Stimulated activated CD8-positive, alpha-beta memory T cell treated with anti-CD3 and anti-CD28 coated beads, Interleukin-7, amount 100 ng/mL, for 48 hours (primary cell): ENCODE data around the gene PUS7.
"Not testable (repeated sequence)": the region's sequence is repeated elsewhere in the genome, so short reads cannot be mapped to it uniquely, and the experiment has no call there.

Experiments
- DNase-seq, 2 donors: peaks; one replicate each; pipeline ENCODE4 v3.0.0-alpha.2; 2020; ENCODE audit warnings: low read depth in 1 of 2; ENCODE audit errors: extremely low read depth in 1 of 2

PUS7 gene

DNA sequence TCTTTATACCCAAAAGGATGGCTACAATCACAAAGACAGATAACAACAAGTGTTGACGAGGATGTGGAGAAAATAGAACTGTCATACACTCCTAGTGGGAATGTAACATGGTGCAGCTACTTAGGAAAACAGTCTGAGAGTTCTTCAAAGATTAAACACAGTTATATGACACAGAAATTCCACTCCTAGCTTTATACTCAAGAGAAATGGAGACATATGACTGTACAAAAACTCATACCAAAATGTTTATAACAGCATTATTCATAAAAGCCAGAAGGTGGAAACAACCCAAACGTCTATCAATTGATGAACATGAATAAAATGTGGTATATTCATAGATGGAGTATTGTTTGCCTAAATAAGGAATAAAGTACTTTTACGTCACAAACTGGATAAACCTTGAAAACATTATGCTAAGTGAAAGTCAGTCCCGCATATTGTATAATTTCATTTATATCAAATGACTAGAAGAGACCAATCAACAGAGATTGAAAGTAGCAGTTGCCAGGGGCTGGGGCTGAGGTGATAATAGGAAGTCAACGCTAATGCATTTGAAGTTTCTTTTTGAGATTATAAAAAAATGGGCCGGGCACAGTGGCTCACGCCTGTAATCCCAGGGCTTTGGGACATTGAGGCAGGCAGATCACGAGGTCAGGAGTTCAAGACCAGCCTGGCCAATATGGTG is 71.8 kb downstream of the PUS7 start:
- DNase-seq = no peak

DNA sequence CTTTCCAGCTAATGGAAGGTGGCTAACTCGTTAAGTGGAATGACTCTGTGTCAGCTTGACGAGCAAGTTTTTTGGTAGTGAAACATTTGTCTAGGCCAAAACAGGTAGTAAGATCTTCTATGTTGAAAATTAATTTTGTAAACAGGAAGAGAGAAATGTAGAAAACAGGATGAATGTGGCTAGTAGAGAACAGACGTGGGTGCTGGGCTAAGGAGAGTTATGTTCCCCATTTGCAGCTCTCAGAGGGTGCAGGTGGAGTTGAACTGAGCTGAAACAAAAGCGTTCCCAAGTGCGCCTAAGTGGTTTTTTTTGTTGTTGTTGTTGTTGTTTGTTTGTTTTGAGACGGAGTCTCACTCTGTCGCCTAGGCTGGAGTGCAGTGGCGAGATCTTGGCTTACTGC is 73.9 kb downstream of the PUS7 start:
- DNase-seq = no peak

DNA sequence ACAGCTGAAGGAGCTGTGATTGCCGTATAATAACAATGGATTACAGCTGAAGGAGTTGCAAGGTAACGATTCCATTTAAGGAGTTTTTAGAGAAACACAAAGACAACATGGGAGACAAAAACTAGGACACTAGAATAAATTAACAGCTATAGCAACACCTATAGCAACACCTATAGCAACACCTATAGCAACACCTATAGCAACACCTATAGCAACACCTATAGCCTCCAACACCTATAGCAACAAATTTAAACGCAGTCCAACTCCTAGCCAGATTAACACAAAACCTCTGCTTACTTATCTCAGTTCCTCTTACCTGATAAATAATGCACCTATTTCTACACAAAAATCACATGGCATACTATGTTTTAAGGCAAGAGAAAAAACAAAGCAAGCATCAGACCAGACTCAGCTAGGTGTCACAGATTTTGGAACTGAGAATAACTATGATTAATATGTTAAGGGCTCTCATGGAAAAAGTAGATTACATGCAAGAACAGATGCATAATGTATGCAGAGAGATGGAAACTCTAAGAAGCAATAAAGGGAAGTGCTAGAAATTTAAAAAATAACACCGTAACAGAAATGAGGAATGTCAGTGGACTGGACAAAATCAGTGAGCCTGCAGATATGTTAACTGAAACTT is 77.6 kb downstream of the PUS7 start:
- DNase-seq = no peak

DNA sequence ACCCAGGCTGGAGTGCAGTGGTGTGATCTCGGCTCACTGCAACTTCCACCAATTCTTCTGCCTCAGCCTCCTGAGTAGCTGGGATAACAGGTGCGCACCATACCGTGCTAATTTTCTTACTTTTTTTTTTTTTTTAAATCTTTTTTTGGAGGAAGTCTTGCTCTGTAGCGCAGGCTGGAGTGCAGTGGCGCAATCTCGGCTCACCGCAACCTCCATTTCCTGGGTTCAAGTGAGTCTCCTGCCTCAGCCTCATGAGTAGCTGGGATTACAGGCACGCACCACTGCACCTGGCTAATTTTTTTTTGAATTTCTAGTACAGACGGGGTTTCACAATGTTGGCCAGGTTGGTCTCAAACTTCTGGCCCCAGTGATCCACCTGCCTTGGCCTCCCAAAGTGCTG is 79.9 kb downstream of the PUS7 start:
- DNase-seq = not testable (repeated sequence)

DNA sequence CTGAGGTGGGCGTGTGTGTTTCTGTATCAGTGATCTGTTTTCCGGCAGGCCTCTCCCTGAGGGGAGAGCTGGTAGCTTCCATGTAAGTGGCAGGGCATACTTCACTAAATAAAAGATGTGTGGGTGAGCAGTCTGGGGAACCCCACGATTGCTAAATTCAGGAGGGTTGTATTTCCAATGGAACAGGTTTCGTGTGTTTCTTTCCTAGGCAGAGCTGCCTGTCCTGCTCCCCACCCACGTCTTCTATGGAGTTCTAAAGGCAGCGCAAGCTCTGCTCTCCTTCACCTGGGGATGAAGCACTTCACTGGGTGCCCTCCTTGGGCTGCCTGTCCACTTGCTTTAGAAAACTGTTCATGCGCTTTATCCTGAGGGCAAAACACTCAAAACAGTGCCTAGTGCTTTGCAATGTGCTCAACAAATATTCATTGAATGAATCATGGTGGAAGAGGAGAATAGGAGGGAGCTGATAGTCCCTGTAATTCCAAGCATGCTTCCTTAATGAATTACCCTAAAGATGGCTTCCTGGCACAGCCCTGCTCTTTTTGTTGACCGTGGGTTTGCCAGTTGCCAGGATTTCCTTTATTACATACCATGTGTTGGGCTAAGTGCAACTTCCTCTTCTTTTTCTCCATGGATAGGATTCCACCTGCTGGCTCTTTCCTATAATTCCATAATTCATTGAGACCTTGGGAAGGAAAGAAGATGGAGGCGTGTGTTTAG is 82.7 kb downstream of the PUS7 start:
- DNase-seq = peak in 1 of 2 donors; percentile 11

DNA sequence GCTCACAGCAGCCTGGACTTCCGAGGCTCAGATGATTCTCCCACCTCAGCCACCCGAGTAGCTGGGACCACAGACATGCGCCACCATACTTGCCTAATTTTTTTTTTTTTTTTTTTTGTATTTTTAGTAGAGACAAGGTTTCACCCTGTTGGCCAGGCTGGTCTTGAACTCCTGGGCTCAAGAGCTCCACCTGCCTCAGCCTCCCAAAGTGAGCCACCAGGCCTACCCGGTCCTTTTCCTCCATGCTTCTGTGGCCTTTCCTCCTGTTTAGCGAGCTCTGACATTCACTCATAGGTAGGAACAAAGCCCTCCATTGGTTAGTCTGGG is 83.3 kb downstream of the PUS7 start:
- DNase-seq = no peak

DNA sequence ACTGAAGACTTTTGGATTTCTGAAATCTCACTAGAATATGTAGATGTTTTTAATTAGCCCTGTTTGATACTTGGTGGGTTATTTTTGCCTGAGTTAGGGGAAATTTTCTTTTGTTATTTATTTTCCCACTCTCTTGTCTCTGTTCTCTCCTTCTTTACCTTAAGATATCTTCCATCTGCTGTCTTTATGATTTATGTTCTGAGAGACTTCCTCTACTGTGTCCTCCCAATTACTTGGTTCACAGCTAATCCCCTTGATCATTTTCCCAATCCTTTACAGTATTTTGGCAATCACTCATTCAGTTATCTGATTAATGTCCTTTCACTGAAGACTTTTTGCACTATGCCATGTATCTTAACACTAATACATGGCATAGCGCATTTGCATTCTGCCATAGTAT is 83.8 kb downstream of the PUS7 start:
- no peak for DNase-seq

DNA sequence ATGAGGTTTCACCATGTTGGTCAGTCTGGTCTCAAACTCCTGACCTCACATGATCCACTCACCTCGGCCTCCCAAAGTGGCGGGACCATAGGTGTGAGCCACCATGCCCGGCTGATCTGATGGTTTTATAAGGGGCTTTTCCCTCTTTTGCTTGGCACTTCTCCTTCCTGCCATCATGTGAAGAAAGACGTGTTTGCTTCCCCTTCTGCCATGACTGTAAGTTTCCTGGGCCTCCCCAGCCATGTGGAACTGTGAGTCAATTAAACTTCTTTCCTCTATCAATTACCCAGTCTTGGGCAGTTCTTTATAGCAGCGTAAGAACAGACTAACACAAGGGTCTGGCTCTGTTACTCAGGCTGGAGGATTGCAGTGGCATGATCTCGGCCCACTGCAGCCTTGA is 84.7 kb downstream of the PUS7 start:
- DNase-seq = not testable (repeated sequence)

DNA sequence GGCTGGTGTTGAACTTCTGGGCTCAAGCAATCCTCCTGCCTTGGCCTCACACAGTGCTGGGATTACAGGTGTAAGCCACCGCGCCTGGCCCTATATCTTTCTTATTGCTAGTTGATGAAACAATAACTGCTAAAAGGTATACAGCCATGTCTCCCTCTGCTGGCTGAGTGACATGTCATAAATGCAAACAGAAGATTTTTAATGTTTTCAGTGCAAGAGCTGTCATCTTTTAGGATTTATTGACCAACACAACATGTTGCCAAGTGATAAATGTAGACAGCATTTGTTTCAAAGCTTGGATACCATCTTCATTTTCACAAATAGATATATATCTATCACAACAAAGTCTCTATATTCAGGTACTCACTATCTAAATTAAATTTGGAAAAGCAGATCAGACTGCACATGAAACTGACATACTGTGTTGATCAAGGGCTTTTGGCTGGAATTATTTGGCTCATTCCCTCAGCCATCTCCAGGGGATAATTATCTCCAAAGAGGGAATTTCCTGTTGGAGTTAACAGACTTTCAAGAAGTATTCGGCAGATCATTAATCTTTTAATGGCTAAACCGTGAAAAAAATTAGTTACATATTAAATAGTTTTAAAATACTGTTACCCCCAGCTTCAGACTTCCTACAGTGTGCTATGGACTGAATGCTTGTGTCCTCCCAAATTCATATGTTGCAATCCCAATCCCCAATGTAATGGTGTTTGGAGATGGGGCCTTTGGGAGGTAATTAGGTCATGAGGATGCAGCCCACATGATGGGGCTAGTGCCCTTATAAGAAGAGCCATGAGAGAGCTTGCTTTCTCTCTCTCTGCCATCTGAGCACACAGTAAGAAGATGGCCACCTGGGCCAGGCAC is 92.1 kb downstream of the PUS7 start:
- DNase-seq = peak in 1 of 2 donors; percentile 20

DNA sequence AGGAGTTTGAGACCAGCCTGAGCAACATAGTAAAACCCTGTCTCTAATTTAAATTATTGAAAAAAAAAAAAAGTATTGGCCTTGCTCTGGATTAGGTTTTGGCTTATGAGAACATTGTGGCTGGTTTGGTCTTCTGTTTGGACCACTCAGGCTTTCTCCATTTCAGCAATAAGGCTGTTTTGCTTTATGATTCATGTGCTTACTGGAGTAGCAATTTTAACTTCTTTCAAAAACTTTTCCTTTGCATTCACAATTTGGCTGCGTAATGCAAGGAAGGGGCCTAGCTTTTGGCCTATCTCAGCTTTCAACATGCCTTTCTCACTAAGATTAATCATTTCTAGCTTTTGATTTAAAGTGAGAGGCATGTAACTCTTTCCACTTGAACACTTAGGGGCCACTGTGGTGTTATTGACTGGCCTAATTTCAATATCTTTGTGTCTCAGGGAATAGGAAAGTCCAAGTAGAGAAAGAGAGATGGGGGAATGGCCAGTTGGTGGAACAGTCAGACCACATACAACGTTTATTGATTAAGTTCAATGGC is 95.4 kb downstream of the PUS7 start:
- DNase-seq = peak in 1 of 2 donors; percentile 2

DNA sequence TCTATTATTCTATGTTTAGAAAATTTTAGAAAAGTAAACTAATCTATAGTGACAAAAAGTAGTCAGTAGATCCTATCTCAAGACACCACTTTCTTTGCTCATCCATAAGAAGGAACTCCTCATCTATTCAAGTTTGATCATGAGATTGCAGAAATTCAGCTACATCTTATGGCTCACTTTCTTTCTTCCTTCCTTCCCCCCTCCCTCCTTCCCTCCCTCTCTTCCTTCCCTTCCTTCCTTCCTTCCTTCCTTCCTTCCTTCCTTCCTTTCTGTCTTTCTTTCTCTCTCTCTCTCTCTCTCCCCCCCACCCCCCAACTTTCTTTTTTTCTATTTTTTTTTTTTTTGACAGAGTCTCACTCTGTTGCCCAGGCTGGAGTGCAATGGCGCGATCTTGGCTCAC is 98.1 kb downstream of the PUS7 start:
- no peak for DNase-seq

DNA sequence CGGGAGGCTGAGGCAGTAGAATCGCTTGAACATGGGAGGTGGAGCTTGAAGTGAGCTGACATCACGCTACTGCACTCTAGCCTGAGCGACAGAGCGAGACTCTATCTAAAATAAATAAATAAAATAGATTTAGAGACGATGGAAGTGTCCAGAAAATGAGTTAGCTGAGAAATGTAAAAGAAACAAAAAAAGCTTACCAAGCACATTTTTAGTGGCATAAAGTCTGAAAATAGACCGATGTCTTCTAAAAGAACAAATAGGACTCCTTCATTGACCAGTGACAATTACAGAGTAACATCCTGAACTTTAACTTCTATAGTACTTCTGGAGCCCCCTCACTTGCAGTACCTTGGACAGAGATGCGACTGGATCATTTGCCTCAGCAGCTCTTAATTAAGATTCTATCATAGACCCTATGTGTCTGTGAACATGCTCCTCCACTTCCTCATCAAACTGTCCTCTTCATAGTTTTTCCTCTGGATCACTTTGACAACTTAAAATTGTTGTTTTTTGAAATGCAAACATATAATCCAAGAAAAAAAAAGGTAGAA is 108.1 kb downstream of the PUS7 start:
- no peak for DNase-seq

DNA sequence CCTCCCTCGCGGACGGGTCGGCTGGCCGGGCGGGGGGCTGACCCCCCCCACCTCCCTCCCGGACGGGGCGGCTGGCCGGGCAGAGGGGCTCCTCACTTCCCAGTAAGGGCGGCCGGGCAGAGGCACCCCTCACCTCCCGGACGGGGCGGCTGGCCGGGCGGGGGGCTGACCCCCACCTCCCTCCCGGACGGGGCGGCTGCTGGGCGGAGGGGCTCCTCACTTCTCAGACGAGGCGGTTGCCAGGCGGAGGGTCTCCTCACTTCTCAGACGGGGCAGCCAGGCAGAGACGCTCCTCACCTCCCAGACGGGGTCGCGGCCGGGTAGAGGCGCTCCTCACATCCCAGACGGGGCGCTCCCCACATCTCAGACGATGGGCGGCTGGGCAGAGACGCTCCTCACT is 111.3 kb downstream of the PUS7 start:
- not testable (repeated sequence) for DNase-seq

DNA sequence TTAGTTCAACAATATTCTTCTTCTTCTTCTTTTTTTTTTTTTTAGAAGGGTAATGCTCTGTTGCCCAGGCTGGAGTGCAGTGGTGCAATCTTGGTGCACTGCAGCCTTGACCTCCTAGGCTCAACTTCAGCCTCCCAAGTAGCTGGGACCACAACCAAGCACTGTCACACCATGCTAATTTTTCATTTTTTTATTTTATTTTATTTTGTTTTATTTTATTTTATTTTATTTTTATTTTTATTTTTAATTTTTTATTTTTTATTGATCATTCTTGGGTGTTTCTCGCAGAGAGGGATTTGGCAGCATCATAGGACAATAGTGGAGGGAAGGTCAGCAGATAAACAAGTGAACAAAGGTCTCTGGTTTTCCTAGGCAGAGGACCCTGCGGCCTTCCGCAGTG is 112.3 kb downstream of the PUS7 start:
- DNase-seq = not testable (repeated sequence)

DNA sequence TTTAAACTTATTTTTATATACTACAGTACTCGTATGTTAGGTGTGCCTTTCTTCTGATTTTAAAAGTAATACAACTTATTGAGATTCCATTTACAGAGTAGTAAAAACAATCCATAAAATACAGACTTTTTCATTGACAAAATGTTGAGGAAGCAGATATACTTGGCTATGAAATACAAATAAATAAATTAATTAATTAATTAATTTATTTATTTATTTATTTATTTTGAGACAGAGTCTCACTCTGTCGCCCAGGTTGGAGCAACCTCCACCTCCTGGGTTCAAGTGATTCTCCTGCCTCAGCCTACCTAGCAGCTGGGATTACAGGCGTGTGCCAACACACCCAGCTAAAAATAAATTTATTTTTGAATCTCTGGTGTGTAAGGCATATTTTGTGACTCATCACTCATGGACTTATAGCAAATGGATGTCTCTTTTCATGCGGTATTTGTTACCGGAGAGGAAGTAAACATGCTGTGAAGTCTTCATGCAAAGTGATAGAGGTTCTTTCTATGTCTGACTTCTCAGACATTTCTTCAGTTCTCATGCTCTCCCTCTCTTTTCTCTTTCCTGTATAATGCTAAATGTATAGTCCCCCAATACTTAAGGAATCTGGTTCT is 113.2 kb downstream of the PUS7 start:
- DNase-seq = no peak
